ENCODE measurements around the gene ENTPD1. TPM values are rescaled to one million over a fixed set of nuclear protein-coding genes. Genes with fewer than 3 reads are reported as not detected.
"Not testable (repeated sequence)": the region's sequence is repeated elsewhere in the genome, so short reads cannot be mapped to it uniquely, and the experiment has no call there.

The ENTPD1 gene
- polyA plus RNA-seq, 3 donors: 62.2 to 71.1 (median 70.4) TPM

DNA sequence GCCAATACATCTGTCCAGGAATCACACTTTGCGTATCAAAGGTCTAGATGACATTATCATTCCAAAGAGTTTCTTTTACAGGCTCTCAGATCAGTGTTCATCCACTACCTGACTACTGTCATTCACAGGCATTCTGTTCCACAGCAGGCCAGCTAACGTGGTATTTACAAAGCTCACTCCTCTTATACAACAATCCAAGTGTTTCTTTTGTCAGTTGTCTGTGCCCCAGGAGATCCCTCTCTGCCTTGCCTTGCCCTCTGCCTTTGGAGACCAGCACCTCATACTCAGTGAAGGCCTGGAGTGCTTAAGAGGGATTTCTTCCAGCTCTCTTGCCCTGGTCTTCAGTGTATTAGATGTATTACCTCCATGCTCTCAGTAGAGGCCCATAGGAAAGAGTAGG is 117.2 kb downstream of the ENTPD1 start:
- TF ChIP-seq, protein P1, sequence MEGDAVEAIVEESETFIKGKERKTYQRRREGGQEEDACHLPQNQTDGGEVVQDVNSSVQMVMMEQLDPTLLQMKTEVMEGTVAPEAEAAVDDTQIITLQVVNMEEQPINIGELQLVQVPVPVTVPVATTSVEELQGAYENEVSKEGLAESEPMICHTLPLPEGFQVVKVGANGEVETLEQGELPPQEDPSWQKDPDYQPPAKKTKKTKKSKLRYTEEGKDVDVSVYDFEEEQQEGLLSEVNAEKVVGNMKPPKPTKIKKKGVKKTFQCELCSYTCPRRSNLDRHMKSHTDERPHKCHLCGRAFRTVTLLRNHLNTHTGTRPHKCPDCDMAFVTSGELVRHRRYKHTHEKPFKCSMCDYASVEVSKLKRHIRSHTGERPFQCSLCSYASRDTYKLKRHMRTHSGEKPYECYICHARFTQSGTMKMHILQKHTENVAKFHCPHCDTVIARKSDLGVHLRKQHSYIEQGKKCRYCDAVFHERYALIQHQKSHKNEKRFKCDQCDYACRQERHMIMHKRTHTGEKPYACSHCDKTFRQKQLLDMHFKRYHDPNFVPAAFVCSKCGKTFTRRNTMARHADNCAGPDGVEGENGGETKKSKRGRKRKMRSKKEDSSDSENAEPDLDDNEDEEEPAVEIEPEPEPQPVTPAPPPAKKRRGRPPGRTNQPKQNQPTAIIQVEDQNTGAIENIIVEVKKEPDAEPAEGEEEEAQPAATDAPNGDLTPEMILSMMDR (IDR thresholded peaks at IDR 0.05): no peak
- Mint-ChIP-seq H3K27me3 (ENCODE audit: low read depth in 3 of 3) (no peaks in the 10 kb centered on the region), H3K9me3 (peaks cover 4 to 14% (median 8%) of the 10 kb centered on the region in 7 donors), H3K36me3 (peaks cover 56 to 65% of the 10 kb centered on the region in 2 donors), H3K4me1 (peaks cover 9% of the 10 kb centered on the region), H3K4me3 (no peak overlapping the region), H3K27ac (peak overlapping the region in 1 of 7 donors; percentile 44)
- H3K9me3 ChIP-seq (replicated peaks in 1 of 2; ENCODE audit: control insufficient read depth in 1 of 2, insufficient read depth in 1 of 2, low read length in 2 of 2): no peaks in the 10 kb centered on the region
- no peaks in the 10 kb centered on the region for H3K79me2 ChIP-seq (ENCODE audit: insufficient read depth, low read length)
- no peak overlapping the region for H2AFZ ChIP-seq (ENCODE audit: insufficient read depth, low read depth, low read length, poor library complexity, severe bottlenecking)
- H3K4me1 ChIP-seq (ENCODE audit: control insufficient read depth in 1 of 2, insufficient read depth in 2 of 2, low read length in 2 of 2): no peaks in the 10 kb centered on the region
- no peak for DNase-seq
- no peaks in the 10 kb centered on the region for H4K20me1 ChIP-seq (ENCODE audit: insufficient read depth, low read length)
- H3K4me2 ChIP-seq (replicated peaks; ENCODE audit: extremely low read depth, low read length, poor library complexity, severe bottlenecking): no peak overlapping the region
- peaks cover 41 to 87% of the 10 kb centered on the region in 2 donors for H3K36me3 ChIP-seq (replicated peaks in 1 of 2; ENCODE audit: control insufficient read depth in 1 of 2, insufficient read depth in 2 of 2, low read length in 2 of 2)
- intact Hi-C loops (cut with micrococcal nuclease): no loop called here
- no peaks in the 10 kb centered on the region for H3K27me3 ChIP-seq (ENCODE audit: control insufficient read depth in 2 of 2, insufficient read depth in 2 of 2, low read length in 2 of 2)
- no peak overlapping the region for H3K4me3 ChIP-seq (replicated peaks in 1 of 3; ENCODE audit: low read depth in 2 of 3, low read length in 3 of 3)
- peak overlapping the region in 1 of 2 donors; percentile 32 for H3K27ac ChIP-seq (ENCODE audit: low read depth in 1 of 2, low read length in 2 of 2)
- 100% methylated on average over 2 of the region's 2 CpGs for WGBS (ENCODE audit: insufficient coverage)
- no peak overlapping the region for H3K9ac ChIP-seq (ENCODE audit: insufficient read depth, low read length, poor library complexity, severe bottlenecking)

DNA sequence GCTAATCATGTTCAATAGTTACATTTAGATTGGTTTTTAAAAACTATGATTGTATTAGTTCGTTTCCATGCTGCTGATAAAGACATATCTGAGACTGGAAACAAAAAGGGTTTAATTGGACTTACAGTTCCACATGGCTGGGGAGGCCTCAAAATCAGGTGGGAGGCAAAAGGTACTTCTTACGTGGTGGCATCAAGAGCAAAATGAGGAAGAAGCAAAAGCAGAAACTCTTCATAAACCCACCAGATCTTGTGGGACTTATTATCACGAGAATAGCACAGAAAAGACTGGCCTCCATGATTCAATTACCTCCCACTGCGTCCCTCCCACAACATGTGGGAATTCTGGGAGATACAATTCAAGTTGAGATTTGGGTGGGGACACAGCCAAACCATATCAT is 117.7 kb downstream of the ENTPD1 start:
- no peaks in the 10 kb centered on the region for H3K4me1 ChIP-seq (ENCODE audit: control insufficient read depth in 1 of 2, insufficient read depth in 2 of 2, low read length in 2 of 2)
- H3K9me3 Mint-ChIP-seq: peaks cover 4 to 14% (median 8%) of the 10 kb centered on the region in 7 donors
- no peak overlapping the region for H3K4me3 ChIP-seq (replicated peaks in 1 of 3; ENCODE audit: low read depth in 2 of 3, low read length in 3 of 3)
- no peaks in the 10 kb centered on the region for H3K27me3 Mint-ChIP-seq (ENCODE audit: low read depth in 3 of 3)
- H3K4me1 Mint-ChIP-seq: peaks cover 9% of the 10 kb centered on the region
- H3K4me2 ChIP-seq (replicated peaks; ENCODE audit: extremely low read depth, low read length, poor library complexity, severe bottlenecking): no peak overlapping the region
- no peak for DNase-seq
- H3K4me3 Mint-ChIP-seq: no peak overlapping the region
- H3K79me2 ChIP-seq (ENCODE audit: insufficient read depth, low read length): no peaks in the 10 kb centered on the region
- H3K27me3 ChIP-seq (ENCODE audit: control insufficient read depth in 2 of 2, insufficient read depth in 2 of 2, low read length in 2 of 2): no peaks in the 10 kb centered on the region
- no peak overlapping the region for H3K9ac ChIP-seq (ENCODE audit: insufficient read depth, low read length, poor library complexity, severe bottlenecking)
- H3K9me3 ChIP-seq (replicated peaks in 1 of 2; ENCODE audit: control insufficient read depth in 1 of 2, insufficient read depth in 1 of 2, low read length in 2 of 2): no peaks in the 10 kb centered on the region
- peak overlapping the region in 1 of 2 donors; percentile 32 for H3K27ac ChIP-seq (ENCODE audit: low read depth in 1 of 2, low read length in 2 of 2)
- H3K36me3 ChIP-seq (replicated peaks in 1 of 2; ENCODE audit: control insufficient read depth in 1 of 2, insufficient read depth in 2 of 2, low read length in 2 of 2): peaks cover 36 to 82% of the 10 kb centered on the region in 2 donors
- H4K20me1 ChIP-seq (ENCODE audit: insufficient read depth, low read length): no peaks in the 10 kb centered on the region
- WGBS (ENCODE audit: insufficient coverage): no CpG with 5 or more reads among the region's 4 CpGs
- peak overlapping the region in 2 of 7 donors; percentile 23 to 40 for H3K27ac Mint-ChIP-seq
- TF ChIP-seq, protein P1 (IDR thresholded peaks at IDR 0.05): no peak
- intact Hi-C loops (cut with micrococcal nuclease): no loop called here
- H3K36me3 Mint-ChIP-seq: peaks cover 51 to 64% of the 10 kb centered on the region in 2 donors
- H2AFZ ChIP-seq (ENCODE audit: insufficient read depth, low read depth, low read length, poor library complexity, severe bottlenecking): no peak overlapping the region

DNA sequence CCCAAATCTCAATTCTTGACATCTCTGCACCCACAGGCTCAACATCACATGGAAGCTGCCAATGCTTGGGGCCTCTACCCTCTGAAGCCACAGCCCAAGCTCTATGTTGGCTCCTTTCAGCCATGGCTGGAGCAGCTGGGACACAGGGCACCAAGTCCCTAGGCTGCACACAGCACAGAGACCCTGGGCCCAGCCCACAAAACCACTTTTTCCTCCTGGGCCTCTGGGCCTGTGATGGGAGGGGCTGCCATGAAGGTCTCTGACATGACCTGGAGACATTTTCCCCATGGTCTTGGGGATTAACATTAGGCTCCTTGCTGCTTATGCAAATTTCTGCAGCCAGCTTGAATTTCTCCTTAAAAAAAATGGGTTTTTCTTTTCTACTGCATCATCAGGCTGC is 118.8 kb downstream of the ENTPD1 start:
- H3K27ac Mint-ChIP-seq; H3K9ac ChIP-seq (ENCODE audit: insufficient read depth, low read length, poor library complexity, severe bottlenecking); H4K20me1 ChIP-seq (ENCODE audit: insufficient read depth, low read length); H3K4me1 Mint-ChIP-seq; H2AFZ ChIP-seq (ENCODE audit: insufficient read depth, low read depth, low read length, poor library complexity, severe bottlenecking); H3K4me2 ChIP-seq (replicated peaks; ENCODE audit: extremely low read depth, low read length, poor library complexity, severe bottlenecking); H3K27ac ChIP-seq (ENCODE audit: low read depth in 1 of 2, low read length in 2 of 2); intact Hi-C loops (cut with micrococcal nuclease); H3K4me3 ChIP-seq (replicated peaks in 1 of 3; ENCODE audit: low read depth in 2 of 3, low read length in 3 of 3); H3K9me3 ChIP-seq (replicated peaks in 1 of 2; ENCODE audit: control insufficient read depth in 1 of 2, insufficient read depth in 1 of 2, low read length in 2 of 2); DNase-seq; H3K27me3 Mint-ChIP-seq (ENCODE audit: low read depth in 3 of 3); H3K27me3 ChIP-seq (ENCODE audit: control insufficient read depth in 2 of 2, insufficient read depth in 2 of 2, low read length in 2 of 2); H3K4me3 Mint-ChIP-seq; H3K79me2 ChIP-seq (ENCODE audit: insufficient read depth, low read length); H3K4me1 ChIP-seq (ENCODE audit: control insufficient read depth in 1 of 2, insufficient read depth in 2 of 2, low read length in 2 of 2): not testable (repeated sequence)
- Mint-ChIP-seq H3K36me3 (peaks cover 49 to 60% of the 10 kb centered on the region in 2 donors), H3K9me3 (peaks cover 4 to 14% (median 8%) of the 10 kb centered on the region in 7 donors)
- H3K36me3 ChIP-seq (replicated peaks in 1 of 2; ENCODE audit: control insufficient read depth in 1 of 2, insufficient read depth in 2 of 2, low read length in 2 of 2): peaks cover 30 to 72% of the 10 kb centered on the region in 2 donors

Data from CD14-positive monocyte (primary cell).